H9 (cell line): ENCODE measurements around the gene GYG2. TPM values are rescaled to one million over a fixed set of nuclear protein-coding genes. Genes with fewer than 3 reads are reported as not detected.

ENCODE experiments used
- DNase-seq: peaks from one replicate; pipeline ENCODE4 v3.0.0-alpha.2; 2017
- H2AFZ ChIP-seq: one replicate; pipeline ENCODE4 v1.6.1; 2013; ENCODE audit warnings: mild to moderate bottlenecking, low read length, control low read depth, moderate library complexity
- H2AK5ac ChIP-seq: 2 replicates; pipeline ENCODE4 v1.6.1; 2013; ENCODE audit warnings: low read length, control low read depth, mixed read lengths; ENCODE audit not compliant: insufficient read length
- H2BK120ac ChIP-seq: one replicate; pipeline ENCODE4 v1.6.1; 2013; ENCODE audit warnings: low read depth, mild to moderate bottlenecking, low read length, control low read depth, inconsistent platforms; ENCODE audit not compliant: poor library complexity, severe bottlenecking
- H2BK12ac ChIP-seq: 2 replicates; pipeline ENCODE4 v1.6.1; 2013; ENCODE audit warnings: low read length, control low read depth, mixed read lengths, low read depth; ENCODE audit not compliant: insufficient read length
- H2BK15ac ChIP-seq: 2 replicates; pipeline ENCODE4 v1.6.1; 2013; ENCODE audit warnings: low read depth, low read length, control low read depth
- H2BK20ac ChIP-seq: one replicate; pipeline ENCODE4 v1.6.1; 2013; ENCODE audit warnings: low read depth, mild to moderate bottlenecking, low read length, control low read depth, inconsistent platforms; ENCODE audit not compliant: poor library complexity, severe bottlenecking
- H2BK5ac ChIP-seq: 2 replicates; pipeline ENCODE4 v1.6.1; 2013; ENCODE audit warnings: low read length, control low read depth, mixed read lengths; ENCODE audit not compliant: insufficient read length
- H3K14ac ChIP-seq: 2 replicates; pipeline ENCODE4 v1.6.1; 2013; ENCODE audit warnings: low read length, control low read depth; ENCODE audit not compliant: insufficient read depth
- H3K18ac ChIP-seq: 2 replicates; pipeline ENCODE4 v1.6.1; 2013; ENCODE audit warnings: low read depth, mild to moderate bottlenecking, mixed read lengths, low read length, control low read depth; ENCODE audit not compliant: insufficient read length
- H3K23ac ChIP-seq: 2 replicates; pipeline ENCODE4 v1.6.1; 2013; ENCODE audit warnings: low read length, control low read depth, mixed read lengths, low read depth; ENCODE audit not compliant: insufficient read length
- H3K23me2 ChIP-seq: 2 replicates; pipeline ENCODE4 v1.6.1; 2013; ENCODE audit warnings: low read depth, mild to moderate bottlenecking, mixed read lengths, low read length, control low read depth; ENCODE audit not compliant: insufficient read length, poor library complexity, severe bottlenecking
- H3K27ac ChIP-seq: 2 replicates; pipeline ENCODE4 v1.5.1; 2013; ENCODE audit warnings: low read length, control low read depth, mixed read lengths, low read depth; ENCODE audit not compliant: insufficient read length
- H3K27me3 ChIP-seq: 2 replicates; pipeline ENCODE4 v1.6.1; 2013; ENCODE audit warnings: low read length, control low read depth, inconsistent platforms; ENCODE audit not compliant: insufficient read depth
- H3K4ac ChIP-seq: 2 replicates; pipeline ENCODE4 v1.6.1; 2013; ENCODE audit warnings: low read depth, mild to moderate bottlenecking, control low read depth, inconsistent platforms, low read length, moderate library complexity
- H3K4me1 ChIP-seq: 2 replicates; pipeline ENCODE4 v1.6.1; 2013; ENCODE audit warnings: low read length, control low read depth, inconsistent platforms; ENCODE audit not compliant: insufficient read depth
- H3K4me2 ChIP-seq: 2 replicates; pipeline ENCODE4 v1.6.1; 2013; ENCODE audit warnings: low read length, control low read depth, mixed read lengths; ENCODE audit not compliant: insufficient read length, insufficient read depth
- H3K56ac ChIP-seq: 2 replicates; pipeline ENCODE4 v1.6.1; 2013; ENCODE audit warnings: low read depth, mild to moderate bottlenecking, mixed read lengths, low read length, control low read depth; ENCODE audit not compliant: insufficient read length
- H3K79me1 ChIP-seq: 2 replicates; pipeline ENCODE4 v1.6.1; 2013; ENCODE audit warnings: low read depth, mild to moderate bottlenecking, moderate library complexity, low read length, control low read depth, inconsistent platforms; ENCODE audit not compliant: insufficient read depth, poor library complexity, severe bottlenecking
- H3K79me2 ChIP-seq: 2 replicates; pipeline ENCODE4 v1.6.1; 2013; ENCODE audit warnings: low read length, control low read depth, inconsistent platforms; ENCODE audit not compliant: insufficient read depth
- H3K9ac ChIP-seq: 2 replicates; pipeline ENCODE4 v1.6.1; 2013; ENCODE audit warnings: low read length, control low read depth, mixed read lengths; ENCODE audit not compliant: insufficient read length; ENCODE audit errors: extremely low read depth
- H3K9me3 ChIP-seq: one replicate; pipeline ENCODE4 v1.6.1; 2013; ENCODE audit warnings: low read depth, low read length, inconsistent platforms; ENCODE audit not compliant: control insufficient read depth
- H3T11ph ChIP-seq: one replicate; pipeline ENCODE4 v1.6.1; 2013; ENCODE audit warnings: mild to moderate bottlenecking, low read length, control low read depth, inconsistent platforms
- H4K20me1 ChIP-seq: one replicate; pipeline ENCODE4 v1.6.1; 2013; ENCODE audit not compliant: control insufficient read depth, insufficient read length, insufficient read depth
- H4K5ac ChIP-seq: 2 replicates; pipeline ENCODE4 v1.6.1; 2013; ENCODE audit warnings: low read depth, mild to moderate bottlenecking, mixed read lengths, low read length, control low read depth; ENCODE audit not compliant: insufficient read length
- H4K8ac ChIP-seq: replicated peaks from 2 replicates; pipeline ENCODE4 v1.6.1; 2013; ENCODE audit warnings: low read length, control low read depth, mixed read lengths, low read depth; ENCODE audit not compliant: insufficient read length
- H4K91ac ChIP-seq: 2 replicates; pipeline ENCODE4 v1.6.1; 2013; ENCODE audit warnings: low read depth, mild to moderate bottlenecking, moderate library complexity, mixed read lengths, low read length, control low read depth; ENCODE audit not compliant: insufficient read length
- H3K27ac Mint-ChIP-seq, 3 experiments: 2 replicates in 2 of 3; 3 replicates in 1 of 3; pipeline ENCODE4 v1.8.0; 2020 to 2021; ENCODE audit warnings: mixed read lengths in 3 of 3, mild to moderate bottlenecking in 1 of 3, moderate library complexity in 1 of 3
- H3K27me3 Mint-ChIP-seq: 2 replicates; pipeline ENCODE4 v1.8.0; 2021; ENCODE audit warnings: low read depth, mild to moderate bottlenecking, moderate library complexity, mixed read lengths
- H3K36me3 Mint-ChIP-seq, 3 experiments: 2 replicates in 2 of 3; 3 replicates in 1 of 3; pipeline ENCODE4 v1.8.0; 2020 to 2021; ENCODE audit warnings: low read depth in 3 of 3, mixed read lengths in 3 of 3; ENCODE audit not compliant: insufficient read depth in 1 of 3
- H3K4me1 Mint-ChIP-seq, 2 experiments: 2 replicates each; pipeline ENCODE4 v1.8.0; 2020; ENCODE audit warnings: mixed read lengths in 2 of 2
- H3K4me3 Mint-ChIP-seq, 2 experiments: 2 replicates in 1 of 2; 3 replicates in 1 of 2; pipeline ENCODE4 v1.8.0; 2020 to 2021; ENCODE audit warnings: mild to moderate bottlenecking in 2 of 2, mixed read lengths in 2 of 2, moderate library complexity in 1 of 2
- H3K9me3 Mint-ChIP-seq, 2 experiments: 2 replicates in 1 of 2; 3 replicates in 1 of 2; pipeline ENCODE4 v1.8.0; 2020; ENCODE audit warnings: mild to moderate bottlenecking in 2 of 2, mixed read lengths in 2 of 2, moderate library complexity in 1 of 2
- CTCF ChIP-seq: fragments of 200-600 bp; sonication (generic); conservative IDR thresholded peaks from 3 replicates; pipeline ENCODE4 v1.8.0; 2021; ENCODE audit warnings: antibody characterized with exemption, mild to moderate bottlenecking
- total RNA-seq: library from RNA; stranded (reverse); gene quantifications from 2 replicates; pipeline ENCODE4 v1.2.1, GENCODE V29; 2021

Gene GYG2
- total RNA-seq, 1 experiment from 2014 or later, result 95.9 TPM

DNA sequence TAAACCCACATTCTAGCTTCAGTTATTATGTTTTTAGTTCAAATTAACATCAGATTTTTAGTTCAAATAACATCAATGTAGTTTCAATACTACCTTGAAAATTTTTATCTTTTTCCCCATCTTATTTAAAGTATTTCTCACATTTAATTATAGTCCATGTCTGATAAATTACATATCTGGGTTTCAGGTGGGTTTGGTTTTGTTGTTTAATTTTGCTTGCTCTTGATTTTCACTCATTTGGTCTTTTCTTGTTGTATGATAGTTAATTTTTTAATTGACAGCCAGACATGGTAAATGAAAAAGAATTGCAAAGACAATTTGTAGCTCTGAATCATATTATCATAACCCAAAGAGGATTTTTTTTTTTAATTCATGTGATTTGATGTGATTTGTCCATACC lies 41.9 kb downstream of the GYG2 start:
- Histone ChIP-seq H2AK5ac (no peak overlapping the region), H3K14ac (no peak overlapping the region), H3K4me1 (no peaks in the 10 kb centered on the region), H2BK120ac (no peak overlapping the region), H3K23ac (no peak overlapping the region), H3T11ph (no peak overlapping the region), H3K18ac (no peak overlapping the region), H3K79me2 (no peaks in the 10 kb centered on the region), H4K20me1 (no peaks in the 10 kb centered on the region), H3K9ac (no peak overlapping the region), H3K4me2 (no peak overlapping the region), H4K5ac (no peak overlapping the region), H3K9me3 (no peaks in the 10 kb centered on the region), H2BK15ac (no peak overlapping the region), H3K79me1 (no peaks in the 10 kb centered on the region), H3K27me3 (no peaks in the 10 kb centered on the region), H2AFZ (no peak overlapping the region), H3K4ac (no peak overlapping the region), H2BK20ac (no peak overlapping the region), H3K27ac (no peak overlapping the region), H2BK5ac (no peak overlapping the region), H3K23me2 (no peaks in the 10 kb centered on the region), H4K91ac (no peak overlapping the region), H2BK12ac (no peak overlapping the region), H4K8ac (no peak overlapping the region), H3K56ac (no peak overlapping the region)
- Mint-ChIP-seq H3K36me3 (peaks cover 42 to 65% (median 62%) of the 10 kb centered on the region in 3 experiments), H3K27me3 (no peaks in the 10 kb centered on the region), H3K4me1 (peaks cover 11 to 13% of the 10 kb centered on the region in 2 experiments), H3K9me3 (peaks cover 5 to 10% of the 10 kb centered on the region in 2 experiments; a peak in 3 of 5 replicates), H3K27ac (no peak overlapping the region), H3K4me3 (no peak overlapping the region)
- no peak for TF ChIP-seq CTCF
- no peak for DNase-seq
